Testis (tissue), 3 donors: Measurements from ENCODE around the gene KHDC4. TPM values are rescaled to one million over a fixed set of nuclear protein-coding genes. Genes with fewer than 3 reads are reported as not detected.

ENCODE experiments used
- DNase-seq: peaks from one replicate; pipeline ENCODE4 v3.0.0-alpha.2; 2019
- H3K27ac ChIP-seq, 2 donors: fragments of 200-600 bp; sonication (generic); one replicate each; pipeline ENCODE4 v1.5.1; 2019
- H3K27me3 ChIP-seq: fragments of 200-600 bp; sonication (generic); one replicate; pipeline ENCODE4 v1.5.1; 2019
- H3K36me3 ChIP-seq: fragments of 200-600 bp; sonication (generic); one replicate; pipeline ENCODE4 v1.5.1; 2017; ENCODE audit warnings: low read depth; ENCODE audit errors: missing control alignments
- H3K4me1 ChIP-seq: fragments of 200-600 bp; sonication (generic); one replicate; pipeline ENCODE4 v1.5.1; 2019
- H3K4me3 ChIP-seq, 2 donors: fragments of 200-600 bp; sonication (generic); one replicate each; pipeline ENCODE4 v1.5.1; 2017 to 2019
- H3K9me3 ChIP-seq: fragments of 200-600 bp; sonication (generic); one replicate; pipeline ENCODE4 v1.5.1; 2017
- CTCF ChIP-seq, 3 experiments: fragments of 450-650 bp in 2 of 3; fragments of 200-600 bp in 1 of 3; sonication (generic) in 1 of 3; IDR thresholded peaks; one replicate each; pipeline ENCODE4 v1.5.1; 2016 to 2019; ENCODE audit warnings: antibody characterized with exemption in 3 of 3, mild to moderate bottlenecking in 2 of 3, moderate library complexity in 1 of 3
- POLR2A ChIP-seq: fragments of 450-650 bp; IDR thresholded peaks from one replicate; pipeline ENCODE4 v1.6.1; 2017; ENCODE audit warnings: antibody characterized with exemption, mild to moderate bottlenecking, moderate library complexity
- WGBS, 2 donors: methylation state at CpG; one replicate each; pipeline ENCODE4 v1.1.5; 2018; 5-methylcytosine and 5-hydroxymethylcytosine counted together
- intact Hi-C: fragments of 100-400 bp; cut with DNase I; formaldehyde crosslinking; loops from one replicate; pipeline ENCODE4 v1.15.1; 2023; ENCODE audit warnings: low total_unique reads
- polyA plus RNA-seq: library from polyadenylated mRNA; stranded (reverse); fragments of 350-450 nt; fragmentation: Illumina TruSeq; extraction: RNeasy Lipid Tissue Mini Kit (QIAGEN cat#74804); gene quantifications from one replicate; pipeline ENCODE4 v1.2.3, GENCODE V29; 2014; ENCODE audit warnings: low read depth, low replicate concordance; ENCODE audit not compliant: insufficient read depth
- total RNA-seq, 2 donors: library from RNA; depleted of rRNA; stranded (reverse); fragments of >200 nt; gene quantifications; one replicate each; pipeline ENCODE4 v1.2.3, GENCODE V29; 2016

KHDC4 gene
- total and polyA plus RNA-seq, 3 donors from 2014 or later, result 45.5 to 95.3 (median 84.5) TPM

DNA sequence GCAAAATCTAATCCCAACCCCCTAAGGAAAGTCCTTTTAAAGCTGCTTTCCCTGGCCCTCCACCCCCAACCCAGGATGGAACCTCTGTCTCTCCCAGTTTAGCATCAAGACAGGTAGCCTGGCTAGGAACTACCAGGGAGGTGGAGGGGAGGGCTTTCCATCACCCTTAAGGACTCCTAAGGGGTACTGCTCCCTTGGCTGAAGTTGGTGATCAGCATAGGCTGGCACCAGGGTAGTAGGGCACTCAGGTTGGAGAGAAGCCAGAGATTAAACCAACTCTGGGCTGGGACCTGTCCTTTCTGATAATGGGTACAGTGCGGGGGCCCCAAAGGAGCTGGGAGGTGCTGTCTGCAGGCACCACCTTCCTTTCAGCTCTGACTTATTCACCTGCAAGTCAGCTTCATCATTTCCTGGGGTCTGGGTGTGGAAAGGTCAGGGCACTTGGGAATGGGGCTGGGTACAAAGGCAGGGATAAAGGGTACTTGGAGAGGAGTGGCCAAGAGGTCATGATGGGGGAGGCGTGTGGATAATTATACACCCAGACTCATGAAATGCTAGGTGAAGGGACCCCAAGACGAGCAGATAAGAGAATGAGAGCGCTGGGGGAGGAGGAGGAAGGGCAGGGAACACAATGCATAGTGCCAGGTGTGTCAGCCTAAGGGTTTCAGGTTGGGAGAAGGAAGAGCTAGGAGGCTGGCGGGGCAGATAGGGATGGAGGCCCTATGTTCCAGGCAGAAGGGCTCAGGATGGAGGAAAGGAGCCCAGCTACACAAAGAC, 42.9 kb upstream of the KHDC4 start:
- 23 to 35% methylated on average over 5 of the region's 5 CpGs for WGBS, 2 donors
- Histone ChIP-seq H3K27me3 (no peaks in the 10 kb centered on the region), H3K27ac (peak overlapping the region; percentile 91 to 95), H3K36me3 (no peaks in the 10 kb centered on the region), H3K4me3 (peak overlapping the region; percentile 84 to 91), H3K4me1 (peaks cover 37% of the 10 kb centered on the region), H3K9me3 (no peaks in the 10 kb centered on the region)
- DNase-seq, result no peak
- TF ChIP-seq POLR2A, result no peak
- no peak for TF ChIP-seq CTCF (IDR thresholded peaks at IDR 0.05)
- intact Hi-C loops, result no loop called here

- peak; percentile 70 for DNase-seq
- TF ChIP-seq CTCF (IDR thresholded peaks at IDR 0.05) (no peak), POLR2A (no peak)
- H3K27me3 ChIP-seq, result no peaks in the 10 kb centered on the region
- no peaks in the 10 kb centered on the region for H3K9me3 ChIP-seq
- no peaks in the 10 kb centered on the region for H3K36me3 ChIP-seq
- WGBS, 2 donors, result 27 to 31% methylated on average over 14 of the region's 14 CpGs
- peaks cover 37% of the 10 kb centered on the region for H3K4me1 ChIP-seq
- H3K4me3 ChIP-seq, result peak overlapping the region; percentile 4 to 91
- intact Hi-C loops, result no loop called here
- H3K27ac ChIP-seq, result peak overlapping the region; percentile 91 to 95
Observed at GRCh38 chr1:155976062-155976912, 42.1 kb upstream of the KHDC4 start.

DNA sequence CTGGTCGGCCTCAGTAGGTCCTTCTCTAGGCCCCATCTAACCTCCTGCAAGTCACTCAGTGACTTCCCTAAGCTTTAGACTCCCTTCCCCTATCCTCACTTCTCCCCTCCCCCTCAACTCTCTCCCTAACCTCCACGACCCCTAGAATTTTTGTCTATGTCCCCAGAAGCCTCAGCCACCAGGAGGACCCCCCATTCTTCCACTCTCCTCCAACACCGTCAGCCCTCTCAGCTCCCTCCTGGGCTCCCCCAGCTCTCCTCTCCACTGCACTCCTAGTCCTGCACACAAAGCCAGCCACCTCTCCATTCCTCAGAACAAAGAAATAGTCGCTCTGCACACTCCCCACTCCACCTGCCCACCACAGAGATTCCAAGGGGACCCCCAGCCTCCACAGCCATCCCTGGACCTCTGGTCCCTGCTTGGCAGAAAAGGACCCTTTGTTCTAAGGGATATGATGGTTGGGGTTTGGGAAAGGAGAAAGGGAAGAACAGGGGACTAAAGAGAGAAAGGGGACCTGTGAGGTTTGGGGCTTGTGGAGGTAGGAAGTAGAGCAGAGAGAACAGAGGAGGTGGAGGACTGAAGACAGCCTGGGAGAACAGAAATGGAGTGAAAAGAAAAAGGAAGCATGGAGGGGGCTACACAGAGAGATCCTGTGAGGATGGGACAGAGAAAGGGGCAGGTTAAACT, 41.3 kb upstream of the KHDC4 start:
- no peaks in the 10 kb centered on the region for H3K9me3 ChIP-seq
- no peak for DNase-seq
- peak overlapping the region in 1 of 2 donors; percentile 91 for H3K4me3 ChIP-seq
- no peak for TF ChIP-seq CTCF (IDR thresholded peaks at IDR 0.05)
- no peak for TF ChIP-seq POLR2A
- H3K27ac ChIP-seq, result peak overlapping the region in 1 of 2 donors; percentile 95
- no peaks in the 10 kb centered on the region for H3K27me3 ChIP-seq
- WGBS, 2 donors, result 49 to 61% methylated on average over 4 of the region's 4 CpGs
- H3K36me3 ChIP-seq, result no peaks in the 10 kb centered on the region
- H3K4me1 ChIP-seq, result peaks cover 37% of the 10 kb centered on the region
- intact Hi-C loops, result no loop called here

DNA sequence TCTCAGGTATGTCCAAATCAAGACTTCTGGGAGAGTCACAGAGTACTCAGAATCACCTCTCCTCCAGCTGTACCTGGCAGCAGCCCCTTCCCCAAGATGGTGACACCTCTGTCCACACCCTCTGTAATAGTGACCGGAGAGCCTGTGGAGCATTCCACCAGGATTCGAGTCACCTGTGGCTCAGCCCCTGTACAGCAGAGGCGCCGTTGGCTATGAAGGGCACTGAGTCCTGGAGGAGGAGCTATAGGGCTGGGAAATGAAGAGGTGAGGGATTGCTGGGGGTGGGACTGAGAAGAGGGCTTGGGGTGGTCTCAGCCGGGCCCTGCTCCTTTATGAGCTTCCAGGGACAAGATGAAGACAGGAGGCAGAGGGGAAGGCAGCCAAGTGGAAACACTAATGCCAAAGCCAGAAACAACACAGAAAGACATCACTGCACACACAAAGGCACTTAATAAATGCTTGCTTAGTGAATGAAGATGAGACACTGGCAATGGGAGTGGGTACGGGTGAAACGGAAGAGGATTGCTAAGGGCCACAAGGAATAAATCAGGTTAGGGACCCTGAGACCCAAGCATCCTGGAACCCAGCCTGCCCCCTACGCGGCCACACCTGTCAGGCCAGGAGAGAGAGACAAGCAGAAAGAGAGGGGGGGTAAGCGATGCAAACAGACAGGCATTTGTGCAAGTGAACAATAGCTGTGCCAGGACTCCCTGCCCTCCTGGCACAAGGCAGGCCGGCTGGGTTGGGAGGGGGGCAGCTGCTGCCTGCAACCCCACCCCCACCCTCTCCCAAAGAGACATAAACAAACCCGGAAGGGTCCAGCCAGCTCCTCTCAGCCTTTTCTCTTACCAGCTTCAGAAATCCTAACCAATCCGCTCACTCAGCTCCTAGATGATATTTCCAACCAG, 40.2 kb upstream of the KHDC4 start:
- no peaks in the 10 kb centered on the region for H3K36me3 ChIP-seq
- no peak overlapping the region for H3K27ac ChIP-seq
- intact Hi-C loops, result no loop called here
- DNase-seq, result no peak
- H3K4me1 ChIP-seq, result peaks cover 32% of the 10 kb centered on the region
- no peak overlapping the region for H3K4me3 ChIP-seq
- TF ChIP-seq POLR2A, result no peak
- no peak for TF ChIP-seq CTCF (IDR thresholded peaks at IDR 0.05)
- H3K9me3 ChIP-seq, result no peaks in the 10 kb centered on the region
- no peaks in the 10 kb centered on the region for H3K27me3 ChIP-seq
- WGBS, 2 donors, result 48 to 54% methylated on average over 13 of the region's 13 CpGs
